ENCODE data around the gene NAA10. TPM values are rescaled to one million over a fixed set of nuclear protein-coding genes. Genes with fewer than 3 reads are reported as not detected.
"Not testable (repeated sequence)": the region's sequence is repeated elsewhere in the genome, so short reads cannot be mapped to it uniquely, and the experiment has no call there.

NAA10 gene
- total RNA-seq, result 80.6 TPM
- long read RNA-seq, transcript NAA10-208 (8 exons, 1,772 nt), result major isoform, 29 of 37 reads
- long read RNA-seq, partial matches to known transcripts, result 4 of 37 reads
- long read RNA-seq, other reads (novel, unspliced or antisense), result 2 of 37 reads

- ATAC-seq (peak; percentile 99), DNase-seq (ENCODE audit: missing footprints) (peak; percentile 81)
- intact Hi-C loops (cut with DNase I), result no loop called here
These were observed at the start of gene NAA10 for GRCh38 chrX:153934762-153935325. TSS of gene NAA10 (minus strand) at chrX:153935037. CDS start at chrX:153934904, 133 bp downstream.

GRCh38 chrX:153983321-153983801 is 48.5 kb upstream of the NAA10 start:
- DNase-seq (ENCODE audit: missing footprints), result no peak
- no peak for ATAC-seq

GRCh38 chrX:153981771-153982533 is 47.1 kb upstream of the NAA10 start:
- DNase-seq (ENCODE audit: missing footprints) (peak; percentile 72), ATAC-seq (peak; percentile 42)
- intact Hi-C loops (cut with DNase I), result no loop called here

More at GRCh38 chrX:153983321-153983801, 48.5 kb upstream of the NAA10 start:
- intact Hi-C loops (cut with DNase I), result no loop called here

- ATAC-seq (no peak), DNase-seq (ENCODE audit: missing footprints) (no peak)
- intact Hi-C loops (cut with DNase I), result no loop called here
These were observed 46.4 kb upstream of the NAA10 start for GRCh38 chrX:153981231-153981630.

GRCh38 chrX:153980394-153980793 is 45.6 kb upstream of the NAA10 start:
- intact Hi-C loops (cut with DNase I); DNase-seq (ENCODE audit: missing footprints); ATAC-seq: not testable (repeated sequence)

GRCh38 chrX:153974726-153975286 is 40.0 kb upstream of the NAA10 start:
- intact Hi-C loops (cut with DNase I), result loop anchor here (10.0 kb wide), 2 partner anchors 400 to 770 kb away; partner anchors contain the start of genes EMD and FLNA
- no peak for DNase-seq (ENCODE audit: missing footprints)
- no peak for ATAC-seq

GRCh38 chrX:153974003-153974725 is 39.3 kb upstream of the NAA10 start:
- DNase-seq (ENCODE audit: missing footprints) (no peak), ATAC-seq (no peak)
- intact Hi-C loops (cut with DNase I), result loop anchor here (10.0 kb wide), 2 partner anchors 401 to 771 kb away; partner anchors contain the start of genes EMD and FLNA

GRCh38 chrX:153973127-153974002 is 38.5 kb upstream of the NAA10 start:
- DNase-seq (ENCODE audit: missing footprints), result no peak
- ATAC-seq, result no peak
- intact Hi-C loops (cut with DNase I), result loop anchor here (10.0 kb wide), 2 partner anchors 401 to 771 kb away; partner anchors contain the start of genes EMD and FLNA

GRCh38 chrX:153972368-153973126 is 37.7 kb upstream of the NAA10 start, which contains the start of gene TMEM187:
TSS of gene TMEM187 (plus strand) at chrX:153972754. CDS start at chrX:153982063, 9,309 bp downstream.
- ATAC-seq, result peak; percentile 62
- intact Hi-C loops (cut with DNase I), result loop anchor here (10.0 kb wide), 2 partner anchors 402 to 772 kb away; partner anchors contain the start of genes EMD and FLNA

GRCh38 chrX:153971450-153972367 is 36.9 kb upstream of the NAA10 start, which contains the start of gene HCFC1:
TSS of gene HCFC1 (minus strand) at chrX:153971818. CDS start at chrX:153970840, 978 bp downstream.
- intact Hi-C loops (cut with DNase I), result loop anchor here (10.0 kb wide), 2 partner anchors 403 to 773 kb away; partner anchors contain the start of genes EMD and FLNA
- ATAC-seq, result peak; percentile 78

More at GRCh38 chrX:153972368-153973126, 37.7 kb upstream of the NAA10 start, which contains the start of gene TMEM187:
- peak; percentile 92 for DNase-seq (ENCODE audit: missing footprints)

GRCh38 chrX:153971124-153971449 is 36.2 kb upstream of the NAA10 start:
- peak; percentile 94 for DNase-seq (ENCODE audit: missing footprints)
- ATAC-seq, result peak; percentile 79
- intact Hi-C loops (cut with DNase I), result loop anchor here (10.0 kb wide), 2 partner anchors 404 to 774 kb away; partner anchors contain the start of genes EMD and FLNA

More at GRCh38 chrX:153971450-153972367, 36.9 kb upstream of the NAA10 start, which contains the start of gene HCFC1:
- DNase-seq (ENCODE audit: missing footprints), result peak; percentile 96

- ATAC-seq (peak; percentile 17), DNase-seq (ENCODE audit: missing footprints) (peak; percentile 71)
- intact Hi-C loops (cut with DNase I), result loop anchor here (10.0 kb wide), 2 partner anchors 404 to 774 kb away; partner anchors contain the start of genes EMD and FLNA
These were observed 35.7 kb upstream of the NAA10 start for GRCh38 chrX:153970357-153971123.

- intact Hi-C loops (cut with DNase I), result loop anchor here (10.0 kb wide), 2 partner anchors 405 to 775 kb away; partner anchors contain the start of genes EMD and FLNA
- DNase-seq (ENCODE audit: missing footprints) (no peak), ATAC-seq (no peak)
These were observed 35.1 kb upstream of the NAA10 start for GRCh38 chrX:153969904-153970356.

- DNase-seq (ENCODE audit: missing footprints) (no peak), ATAC-seq (no peak)
- intact Hi-C loops (cut with DNase I), result no loop called here
These were observed 34.5 kb upstream of the NAA10 start for GRCh38 chrX:153969125-153969903.
